Stimulated activated CD4-positive, alpha-beta T cell treated with anti-CD3 and anti-CD28 coated beads, Interleukin-12 subunit alpha, Interleukin-12 subunit beta, amount 100 ng/mL, for 48 hours (primary cell): ENCODE results near the gene LOXHD1.

ENCODE experiments used
- DNase-seq, 3 donors: peaks; one replicate each; pipeline ENCODE4 v3.0.0-alpha.2; 2020; ENCODE audit warnings: low read depth in 2 of 3, low spot score in 1 of 3

Gene LOXHD1

DNA sequence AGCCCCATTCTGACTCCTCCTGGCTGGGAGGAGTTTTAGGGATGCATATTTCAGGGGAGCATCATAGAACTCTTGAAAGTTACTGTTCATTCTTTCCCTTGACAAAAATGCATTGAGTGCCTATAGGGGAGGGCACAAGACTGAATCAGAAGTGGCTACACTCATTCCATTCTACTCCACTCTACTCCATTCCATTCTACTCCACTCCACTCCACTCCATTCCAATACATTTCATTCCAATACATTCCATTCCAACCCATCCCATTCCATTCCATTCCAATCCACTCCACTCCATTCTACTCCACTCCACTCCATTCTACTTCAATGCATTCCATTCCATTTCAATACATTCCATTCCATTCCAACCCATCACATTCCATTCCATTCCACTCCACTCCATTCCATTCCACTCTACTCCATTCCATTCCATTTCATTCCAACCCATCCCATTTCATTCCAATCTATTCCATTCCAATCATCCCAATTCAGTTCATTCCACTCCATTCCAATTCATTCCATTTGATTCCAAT, 110.8 kb downstream of the LOXHD1 start:
- DNase-seq = no peak

DNA sequence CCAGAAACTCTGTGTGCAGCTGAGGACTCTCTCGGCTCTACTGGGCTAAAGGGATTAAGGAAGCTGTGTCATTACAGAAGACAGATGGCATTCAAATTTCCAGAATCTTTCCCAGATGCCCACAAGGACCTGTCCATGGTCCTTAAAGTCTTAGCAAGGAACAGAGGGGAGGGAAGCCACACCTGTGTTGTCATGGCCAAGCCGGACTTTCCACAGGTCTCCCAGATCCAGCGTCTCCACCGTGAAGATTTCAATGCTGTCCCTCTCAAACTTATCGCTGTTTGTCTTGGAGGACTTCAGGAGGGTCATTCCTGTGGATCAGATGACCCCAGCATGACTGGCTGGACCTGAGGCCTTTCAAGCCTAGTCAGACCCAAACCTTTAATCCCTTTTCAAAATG, 114.5 kb downstream of the LOXHD1 start:
- DNase-seq = no peak

DNA sequence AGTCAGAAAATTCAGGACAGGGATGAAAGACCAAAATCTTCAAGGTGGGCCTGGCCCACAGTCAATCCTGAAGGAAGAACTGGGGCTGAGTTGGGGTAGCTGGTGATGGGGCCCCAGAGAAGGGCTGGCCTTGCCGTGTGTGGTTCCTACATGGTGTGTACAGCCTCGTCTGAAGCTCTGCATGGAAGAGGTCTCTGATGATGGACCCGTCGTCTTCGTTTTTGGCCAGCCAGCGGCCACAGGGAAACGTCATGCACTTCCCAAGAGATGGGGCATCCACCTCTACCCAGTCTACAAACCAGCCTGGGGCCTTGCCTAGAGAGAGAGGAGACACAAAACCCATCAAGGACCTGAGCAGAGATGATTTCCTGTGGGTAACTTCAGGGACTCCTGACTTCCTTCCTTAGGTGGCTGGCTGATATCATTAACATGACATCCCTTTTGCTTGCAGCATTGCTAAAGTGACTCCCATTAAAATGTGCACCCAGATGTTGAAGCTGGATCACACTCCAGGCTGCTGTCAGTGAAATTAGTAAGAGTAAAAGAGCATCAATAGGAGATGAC, 115.3 kb downstream of the LOXHD1 start:
- DNase-seq = no peak

DNA sequence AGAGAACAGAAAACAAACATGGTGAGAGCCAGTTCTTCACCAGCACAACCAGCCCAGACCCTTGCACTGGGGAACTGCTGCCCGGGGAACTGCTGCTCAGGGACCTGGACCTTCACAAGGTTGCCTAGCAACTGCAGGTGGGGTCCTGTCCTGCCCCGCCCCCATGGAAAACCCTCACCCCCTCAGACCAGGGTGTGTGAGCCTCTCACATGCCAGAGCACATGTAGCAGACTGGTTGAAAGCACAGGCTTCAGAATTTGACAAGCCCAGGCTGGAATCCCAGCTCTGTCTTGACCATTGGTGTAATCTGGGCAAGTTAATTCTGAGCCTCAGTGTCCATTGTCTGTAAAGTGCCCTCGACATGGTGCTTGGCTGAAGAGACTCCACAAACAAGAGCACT, 118.6 kb downstream of the LOXHD1 start:
- no peak for DNase-seq

DNA sequence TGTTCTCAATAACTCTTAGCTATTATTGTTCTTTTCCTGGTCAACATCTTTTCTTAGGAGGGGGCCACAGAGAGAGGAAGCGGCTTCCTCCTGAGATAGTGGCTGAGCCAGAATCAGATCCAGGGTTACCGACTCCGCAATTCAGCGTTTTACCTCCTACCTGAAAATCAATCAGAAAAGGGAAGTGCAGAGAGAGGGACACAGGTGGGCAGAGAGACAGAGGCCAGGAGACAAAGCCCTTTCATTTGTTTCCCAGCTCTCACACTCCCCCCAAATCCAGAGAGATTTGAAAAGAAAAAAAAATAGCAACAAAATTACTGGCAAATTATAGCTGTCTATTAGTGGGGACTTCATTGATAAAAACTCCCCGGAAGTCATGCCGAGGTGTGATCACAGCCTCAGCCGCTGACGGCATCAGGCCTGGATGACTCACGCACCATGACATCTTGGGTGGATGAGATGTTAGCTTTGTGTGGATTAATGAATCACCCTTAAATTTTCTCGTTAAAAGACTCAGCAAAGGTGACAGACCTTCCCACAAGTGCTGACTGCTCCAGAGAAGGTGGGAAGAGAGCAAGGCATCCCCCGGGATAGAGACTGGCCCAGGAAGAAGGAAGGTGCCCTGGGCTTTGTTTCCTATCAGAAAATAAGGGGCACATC, 120.7 kb downstream of the LOXHD1 start:
- no peak for DNase-seq

DNA sequence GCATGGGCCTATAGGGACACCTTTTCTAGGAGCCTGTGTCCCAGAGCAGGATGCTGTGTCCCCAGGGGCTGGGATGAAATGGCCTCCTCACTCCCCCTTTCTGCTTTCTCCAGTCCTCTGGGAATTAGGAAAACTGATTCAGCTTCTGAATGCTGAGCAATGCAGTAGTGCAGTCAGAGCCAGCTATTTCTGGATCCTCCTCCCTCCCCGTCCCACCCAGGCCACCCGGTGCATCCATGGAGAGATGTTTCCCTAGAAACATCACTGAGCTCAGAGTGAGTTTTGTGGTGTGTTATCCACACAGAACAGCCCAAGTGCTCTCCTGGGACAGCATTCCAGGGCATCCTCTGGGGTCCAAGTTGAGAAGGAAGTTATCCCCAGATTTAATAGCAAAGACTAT, 125.5 kb downstream of the LOXHD1 start:
- no peak for DNase-seq

DNA sequence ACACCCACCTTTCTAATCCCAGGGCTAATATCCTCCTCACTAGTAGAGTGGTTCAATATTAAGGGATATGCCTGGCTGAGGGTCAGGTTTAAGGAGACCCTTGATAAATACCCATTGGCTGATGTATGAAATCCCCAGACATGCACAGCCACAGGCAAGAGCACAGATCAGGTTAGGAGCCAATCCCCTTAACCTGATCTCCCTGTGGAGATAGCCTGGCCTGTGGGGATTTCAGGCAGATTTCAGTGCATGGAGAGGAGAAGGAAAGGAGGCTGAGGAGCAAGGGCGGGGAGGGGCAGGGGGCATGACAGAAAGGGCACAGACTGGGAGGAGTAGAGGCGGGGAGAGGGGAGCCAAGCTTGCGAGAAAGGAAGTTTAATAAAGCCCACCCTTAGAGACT, 129.0 kb downstream of the LOXHD1 start:
- no peak for DNase-seq

DNA sequence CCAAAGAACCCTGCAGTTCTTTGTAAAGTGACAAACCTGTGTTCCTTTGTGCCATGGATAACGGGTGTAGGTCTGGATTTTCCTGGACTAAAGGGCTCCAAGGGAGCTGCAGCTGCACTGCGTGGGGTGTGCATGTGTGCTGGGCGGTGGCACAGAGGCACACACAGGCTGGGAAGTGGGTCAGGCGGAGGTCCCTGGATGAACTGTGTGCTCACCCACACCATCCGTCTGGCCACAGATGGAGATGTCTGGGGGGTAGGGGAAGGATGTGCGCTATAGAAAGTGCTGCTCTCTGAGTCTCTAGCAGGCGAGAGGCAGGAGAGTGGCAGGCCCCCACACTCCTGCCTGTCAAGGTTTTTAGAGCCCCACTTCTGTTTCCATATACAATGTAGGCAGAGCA, 137.2 kb downstream of the LOXHD1 start:
- DNase-seq = no peak

DNA sequence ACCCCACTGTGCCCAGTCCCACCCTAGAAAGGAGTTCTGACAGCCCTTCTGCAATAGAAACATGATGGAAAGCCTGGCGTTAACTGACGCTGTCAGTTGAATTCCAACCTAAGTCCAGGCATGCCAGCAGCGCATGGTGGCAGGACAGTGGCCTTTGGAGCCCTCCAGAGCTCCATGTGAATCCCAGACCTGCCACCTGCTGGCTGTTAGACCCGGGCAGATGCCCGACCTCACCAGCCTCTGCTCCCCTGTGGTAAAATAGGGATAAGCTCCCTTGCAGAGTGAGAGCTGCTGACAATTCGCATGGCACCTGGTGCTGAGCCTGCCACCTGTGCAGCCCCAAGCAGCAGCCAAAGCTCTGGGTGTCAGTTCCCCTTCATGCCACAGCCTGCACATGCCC, 138.6 kb downstream of the LOXHD1 start:
- no peak for DNase-seq

DNA sequence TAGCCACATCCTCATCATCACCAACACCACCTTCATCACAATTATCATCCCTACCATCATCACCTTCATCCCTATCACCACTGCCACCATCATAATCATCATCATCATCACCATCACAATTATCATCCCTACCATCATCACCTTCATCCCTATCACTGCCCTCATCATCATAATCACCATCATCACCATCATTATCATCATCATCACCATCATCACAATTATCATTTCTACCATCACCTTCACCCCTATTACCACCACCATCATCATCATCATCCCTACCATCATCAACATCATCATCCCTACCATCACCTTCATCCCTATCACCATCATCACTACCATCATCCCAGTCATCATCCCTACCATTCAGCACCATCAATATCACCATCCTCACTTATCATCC, 140.5 kb downstream of the LOXHD1 start:
- DNase-seq = no peak

DNA sequence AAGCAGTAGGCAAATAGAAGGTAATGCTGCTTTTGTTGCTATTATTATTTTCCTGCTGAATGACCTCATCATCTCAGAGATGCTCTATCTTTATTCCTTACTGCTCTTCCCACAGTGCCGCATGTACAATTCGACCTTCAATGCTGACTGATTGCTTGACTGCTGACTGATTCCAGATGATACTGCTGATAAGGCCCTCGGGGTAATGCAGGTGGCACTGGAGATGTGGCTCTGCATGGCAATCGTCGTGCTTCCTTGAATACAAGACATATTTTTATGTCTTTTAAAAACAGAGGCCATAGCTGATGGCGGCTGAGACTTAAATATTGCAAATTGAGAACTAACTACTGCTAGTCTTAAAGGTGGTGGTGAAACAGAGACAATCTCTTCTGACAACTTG, 146.6 kb downstream of the LOXHD1 start:
- no peak for DNase-seq

DNA sequence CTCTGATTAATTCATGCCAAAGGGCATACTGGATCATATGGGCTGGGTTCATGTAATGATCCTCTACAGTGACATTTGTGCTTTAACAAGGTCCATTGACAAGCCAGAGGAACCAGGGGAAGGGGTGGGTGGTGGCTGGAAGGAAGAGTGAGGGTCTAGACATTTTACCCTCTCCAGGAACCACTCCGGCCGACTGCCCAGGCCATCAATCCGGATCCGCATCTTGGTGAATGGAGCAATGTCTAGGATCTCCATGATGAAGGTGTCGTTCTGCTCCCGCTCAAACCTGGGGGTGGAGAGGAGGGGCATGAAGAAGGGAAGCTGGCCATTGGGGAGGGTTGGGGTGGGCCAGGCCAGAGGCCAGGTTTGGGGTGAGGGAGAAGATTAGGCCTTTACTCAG, 147.5 kb downstream of the LOXHD1 start:
- DNase-seq = no peak

DNA sequence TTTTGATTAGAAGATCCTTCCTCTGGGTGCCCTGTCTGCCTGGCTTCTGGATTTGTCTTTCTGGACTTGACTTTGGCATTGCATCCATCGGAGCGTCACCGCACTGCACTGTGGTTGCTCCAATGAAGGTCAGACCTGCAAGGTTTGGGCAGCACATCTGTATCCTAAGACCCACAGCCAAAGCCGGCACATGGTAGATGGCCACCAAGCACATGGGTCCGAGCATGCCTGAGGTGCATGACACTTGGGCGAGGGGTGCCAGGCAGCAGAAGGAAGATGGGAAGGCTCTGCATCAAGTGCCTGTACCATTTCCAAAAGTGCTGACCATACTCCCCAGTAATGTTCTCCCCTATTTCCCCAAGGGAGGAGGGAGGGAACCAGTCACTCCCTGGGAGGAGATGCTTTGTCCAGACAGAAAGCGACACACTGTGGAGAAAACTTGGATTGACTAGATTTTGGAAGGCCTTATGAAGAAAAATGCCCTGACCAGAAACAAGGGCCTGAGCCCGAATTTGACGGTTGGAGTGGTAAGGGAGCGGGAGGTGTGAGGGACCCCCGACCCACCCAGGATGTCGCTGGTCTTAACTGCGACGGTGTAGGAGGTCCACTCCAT, 149.9 kb downstream of the LOXHD1 start:
- DNase-seq = no peak

DNA sequence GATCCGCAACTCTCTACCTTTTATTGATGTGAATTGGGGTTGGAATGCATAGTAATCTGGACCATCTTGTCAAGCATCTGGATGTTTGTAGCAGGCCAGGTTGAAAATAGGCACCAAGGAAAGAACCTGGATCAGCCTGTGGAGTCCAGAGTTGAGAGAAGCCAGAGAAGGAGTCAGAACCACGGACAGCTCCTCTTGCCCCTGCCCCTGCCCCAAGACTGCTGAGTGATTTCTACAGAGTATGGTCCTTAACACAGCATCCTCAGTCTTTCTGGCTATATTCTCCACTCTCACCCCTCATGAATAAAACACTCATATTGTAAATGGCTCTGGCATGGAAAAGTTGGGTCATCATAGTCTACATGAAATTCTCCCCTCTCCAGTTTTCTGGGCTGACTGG, 154.6 kb downstream of the LOXHD1 start:
- DNase-seq = peak in 1 of 3 donors; percentile 1

DNA sequence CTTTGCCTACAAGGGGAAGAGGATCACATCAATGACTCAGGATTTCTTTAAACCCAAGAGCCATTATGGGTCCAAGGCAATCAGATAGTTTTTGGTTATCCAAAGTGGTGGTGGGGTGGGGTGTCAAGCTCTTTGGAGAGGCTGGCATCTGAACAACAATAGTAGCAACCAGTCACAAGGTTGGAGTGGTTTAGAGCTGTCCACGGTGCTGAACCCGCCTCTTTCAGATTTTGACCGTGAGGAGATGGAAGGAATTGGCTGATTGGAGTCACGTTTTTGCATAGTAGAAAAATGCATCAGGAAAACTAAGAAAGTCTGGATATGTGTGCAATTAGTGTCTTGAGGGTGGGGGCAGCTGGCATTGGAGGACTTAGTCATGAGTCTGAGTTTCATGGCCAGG, 159.9 kb downstream of the LOXHD1 start:
- DNase-seq = peak in 1 of 3 donors; percentile 14

DNA sequence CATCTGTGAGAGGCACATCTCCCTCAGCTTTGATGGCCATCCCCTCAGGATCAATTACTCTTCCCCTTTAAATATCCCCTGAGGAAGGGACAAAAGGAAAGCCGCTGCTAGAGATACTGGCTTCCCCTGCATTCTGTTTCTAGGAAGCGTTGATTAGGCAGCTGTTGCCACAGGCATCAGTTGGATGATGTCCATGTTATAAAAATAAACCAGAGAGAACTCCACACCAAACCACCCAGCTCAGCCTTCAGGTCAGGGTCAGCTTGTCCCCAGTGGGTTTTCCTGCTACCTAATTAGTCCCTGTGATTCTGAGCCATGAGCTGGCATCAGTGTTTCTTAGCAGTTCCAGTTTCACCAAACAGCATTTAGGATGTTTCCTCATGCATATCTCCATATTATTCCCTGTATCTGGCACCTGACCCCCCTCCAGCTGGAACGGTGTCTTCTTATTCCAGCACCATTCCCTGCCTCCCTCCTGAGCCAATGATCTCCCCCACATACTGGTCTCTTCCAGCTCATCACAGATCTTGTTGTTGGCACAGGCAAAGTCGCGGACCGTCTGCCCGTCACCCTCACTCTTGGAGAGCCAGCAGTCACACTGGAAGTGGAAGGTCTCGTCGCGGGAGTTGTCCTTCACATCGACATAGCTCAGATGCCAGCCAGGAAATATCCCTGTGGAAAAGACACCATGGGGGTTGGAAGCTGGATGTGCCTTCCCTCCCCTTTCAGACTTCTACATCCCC, 168.4 kb downstream of the LOXHD1 start:
- DNase-seq = no peak

DNA sequence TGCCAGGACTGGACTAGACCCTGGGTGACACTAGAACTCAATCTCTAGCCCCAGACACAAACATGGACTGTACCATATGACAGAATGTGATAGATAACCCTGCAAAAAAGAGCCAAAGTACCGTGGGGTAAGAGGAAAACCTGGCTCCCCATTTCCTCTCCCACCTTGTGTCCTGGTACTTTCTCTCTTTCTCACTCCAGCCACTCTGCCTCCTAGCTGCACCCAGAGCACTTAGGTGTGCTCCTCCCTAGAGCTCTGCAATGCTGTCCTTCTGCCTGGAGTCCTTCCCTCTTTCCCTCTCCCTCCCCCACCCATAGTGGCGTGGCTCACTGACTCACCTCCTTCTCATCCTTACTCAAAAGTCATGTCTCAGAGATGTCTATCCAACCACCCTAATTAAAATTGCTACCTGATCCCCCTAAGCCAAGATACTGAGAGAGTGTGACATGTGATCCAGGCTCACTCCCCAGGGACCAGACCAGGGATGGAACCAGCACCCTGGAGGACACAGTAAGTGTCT, 171.3 kb downstream of the LOXHD1 start:
- DNase-seq = no peak

DNA sequence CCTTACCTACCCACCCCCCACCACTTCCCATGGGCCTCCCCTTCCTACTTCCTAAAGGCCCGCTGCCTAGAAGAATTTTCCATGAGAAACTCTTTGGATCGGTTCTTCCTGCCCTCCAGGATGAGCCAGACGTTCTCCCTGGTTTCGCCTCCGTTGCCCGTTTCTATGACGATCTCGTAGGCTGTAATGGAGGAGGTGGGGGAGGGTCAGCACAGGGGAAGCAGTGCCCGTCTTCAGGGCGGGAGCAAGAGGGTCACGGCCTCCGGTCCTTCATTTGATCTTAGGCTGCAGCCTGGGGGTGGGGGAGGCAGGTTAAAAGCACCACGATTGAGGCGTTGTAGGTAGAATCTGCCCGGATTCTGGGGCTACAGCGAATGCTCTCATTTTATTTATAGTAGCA, 172.0 kb downstream of the LOXHD1 start:
- DNase-seq = no peak

DNA sequence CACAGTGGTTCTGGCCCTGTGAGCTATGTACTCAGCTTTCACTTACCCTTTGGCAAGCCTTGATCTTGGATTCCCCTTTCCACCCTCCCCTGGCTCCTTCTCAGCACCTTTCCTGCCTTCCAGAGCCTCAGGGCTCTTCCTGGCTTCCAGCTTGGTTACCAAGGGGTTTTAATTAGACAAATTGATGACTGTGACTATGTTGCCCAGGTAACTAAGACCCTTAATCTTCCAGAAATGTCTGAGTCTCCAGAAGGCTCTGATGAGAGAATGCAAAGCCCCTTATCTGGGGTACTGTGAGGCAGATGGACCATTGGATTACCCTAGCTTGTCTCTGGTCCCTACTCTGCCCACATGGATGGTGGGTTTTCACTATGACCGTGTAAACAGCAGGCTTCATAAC, 174.2 kb downstream of the LOXHD1 start:
- DNase-seq = no peak

DNA sequence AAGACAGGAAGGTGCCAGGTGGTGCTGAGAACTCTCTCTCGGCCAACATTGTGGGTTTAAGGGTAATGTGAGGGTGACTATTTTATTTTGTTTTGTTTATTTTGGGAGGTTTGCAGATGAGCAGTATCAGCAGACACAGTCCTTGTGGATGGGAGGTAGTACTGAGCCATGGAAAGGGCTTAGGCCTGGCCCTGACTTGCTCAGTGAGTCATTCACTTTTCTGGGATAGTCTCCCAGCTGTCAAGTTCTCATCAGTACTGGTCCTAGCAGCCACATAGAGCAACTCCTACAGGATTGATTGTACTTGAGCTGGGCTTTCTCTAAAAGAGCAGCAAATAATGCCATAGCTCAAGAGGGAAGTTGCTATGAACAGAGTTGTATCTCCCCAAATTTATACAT, 175.2 kb downstream of the LOXHD1 start:
- DNase-seq = no peak

DNA sequence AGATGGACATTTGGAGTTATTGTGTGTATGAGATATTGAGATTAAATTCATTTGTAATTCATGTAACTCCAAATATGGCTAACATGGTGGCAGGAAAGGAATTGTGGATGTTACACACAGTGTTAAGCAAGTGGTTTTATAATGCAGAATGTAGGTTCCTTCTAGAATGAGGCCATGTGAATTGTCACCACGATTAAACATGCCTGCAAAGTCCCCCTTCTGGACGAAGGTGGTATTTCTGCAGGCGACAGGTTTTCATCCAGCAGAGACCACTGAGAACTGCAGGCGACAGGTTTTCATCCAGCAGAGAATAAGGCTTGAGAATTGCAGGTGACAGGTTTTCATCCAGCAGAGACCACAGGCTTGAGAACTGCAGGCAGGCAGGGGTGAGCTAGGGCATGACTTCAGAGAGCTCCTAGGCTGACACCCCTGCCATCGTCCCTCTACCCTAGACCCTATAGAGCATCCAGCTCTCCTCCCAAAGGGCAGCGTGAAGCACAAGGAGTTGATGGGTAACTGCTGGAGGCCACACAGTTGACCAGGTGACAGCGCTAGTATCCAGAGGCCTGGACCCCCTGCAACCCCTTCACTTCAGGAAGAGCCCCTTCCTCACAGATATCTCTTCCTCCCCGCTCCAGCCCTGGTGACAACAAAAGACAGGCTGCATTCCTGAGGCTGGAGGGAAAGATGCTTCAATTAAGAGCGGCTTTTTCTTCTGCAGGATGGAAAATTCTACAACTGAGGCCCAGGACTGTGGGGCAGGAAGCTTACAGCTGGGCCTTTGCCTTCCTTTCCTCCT, 175.8 kb downstream of the LOXHD1 start:
- peak; percentile 13 to 49 (median 24) for DNase-seq
